Measurements from ENCODE around the gene PRSS2. TPM values are rescaled to one million over a fixed set of nuclear protein-coding genes. Genes with fewer than 3 reads are reported as not detected.
"Not testable (repeated sequence)": the region's sequence is repeated elsewhere in the genome, so short reads cannot be mapped to it uniquely, and the experiment has no call there.

The PRSS2 gene
- total and polyA plus RNA-seq, 3 donors from 2014 or later: not detected

GRCh38 chr7:142746264-142746663 lies 24.5 kb upstream of the PRSS2 start:
- Histone ChIP-seq H3K36me3 (ENCODE audit: low read depth, missing control alignments) (no peaks in the 10 kb centered on the region), H3K4me1 (peaks cover 41% of the 10 kb centered on the region), H3K9me3 (no peaks in the 10 kb centered on the region), H3K27me3 (no peaks in the 10 kb centered on the region), H3K4me3 (no peak overlapping the region), H3K27ac (peak overlapping the region; percentile 37 to 53)
- WGBS, 2 donors: 71 to 84% methylated on average over 3 of the region's 3 CpGs
- intact Hi-C loops (cut with DNase I; ENCODE audit: low total_unique reads): no loop called here
- no peak for DNase-seq
- no peak for TF ChIP-seq POLR2A (IDR thresholded peaks at IDR 0.05)
- TF ChIP-seq CTCF (IDR thresholded peaks at IDR 0.05): no peak

- H3K4me3 ChIP-seq; H3K36me3 ChIP-seq (ENCODE audit: low read depth, missing control alignments); H3K27me3 ChIP-seq; intact Hi-C loops (cut with DNase I; ENCODE audit: low total_unique reads); H3K9me3 ChIP-seq; H3K27ac ChIP-seq; DNase-seq: not testable (repeated sequence)
- WGBS, 2 donors: 89 to 97% methylated on average over 2 of the region's 2 CpGs
- H3K4me1 ChIP-seq: peaks cover 27% of the 10 kb centered on the region
Measured at GRCh38 chr7:142748410-142748809, 22.4 kb upstream of the PRSS2 start.

GRCh38 chr7:142749218-142749993 lies 21.4 kb upstream of the PRSS2 start, which contains the start of gene PRSS1:
Gene PRSS1 (plus strand): TSS chr7:142749472. CDS start chr7:142749485, 13 bp downstream.
- H3K27ac ChIP-seq: no peak within 1 kb of the TSS

GRCh38 chr7:142750321-142750938 lies 20.3 kb upstream of the PRSS2 start:
- H3K4me1 ChIP-seq: peaks cover 15% of the 10 kb centered on the region
- H3K9me3 ChIP-seq: no peaks in the 10 kb centered on the region
- DNase-seq: no peak
- WGBS, 2 donors: 76 to 89% methylated on average over 9 of the region's 9 CpGs
- H3K36me3 ChIP-seq (ENCODE audit: low read depth, missing control alignments): no peaks in the 10 kb centered on the region
- H3K27me3 ChIP-seq: no peaks in the 10 kb centered on the region
- H3K4me3 ChIP-seq: no peak overlapping the region
- intact Hi-C loops (cut with DNase I; ENCODE audit: low total_unique reads): no loop called here
- no peak for TF ChIP-seq POLR2A (IDR thresholded peaks at IDR 0.05)
- no peak for TF ChIP-seq CTCF (IDR thresholded peaks at IDR 0.05)
- no peak overlapping the region for H3K27ac ChIP-seq

More at GRCh38 chr7:142749218-142749993, 21.4 kb upstream of the PRSS2 start, which contains the start of gene PRSS1:
- Histone ChIP-seq H3K4me3 (no peak within 1 kb of the TSS), H3K27me3 (no peaks in the 10 kb centered on the region), H3K9me3 (no peaks in the 10 kb centered on the region), H3K36me3 (ENCODE audit: low read depth, missing control alignments) (no peaks in the 10 kb centered on the region), H3K4me1 (peaks cover 24% of the 10 kb centered on the region)
- 90 to 92% methylated on average over 11 of the region's 11 CpGs for WGBS, 2 donors
- no peak for DNase-seq
- TF ChIP-seq POLR2A (IDR thresholded peaks at IDR 0.05): no peak
- TF ChIP-seq CTCF (IDR thresholded peaks at IDR 0.05): no peak
- intact Hi-C loops (cut with DNase I; ENCODE audit: low total_unique reads): no loop called here

- H3K4me3 ChIP-seq; H3K27me3 ChIP-seq; intact Hi-C loops (cut with DNase I; ENCODE audit: low total_unique reads); H3K9me3 ChIP-seq; H3K36me3 ChIP-seq (ENCODE audit: low read depth, missing control alignments); H3K27ac ChIP-seq; H3K4me1 ChIP-seq; DNase-seq: not testable (repeated sequence)
- 97% methylated on average over 14 of the region's 14 CpGs for WGBS, 2 donors
Measured at GRCh38 chr7:142751526-142752175, 19.1 kb upstream of the PRSS2 start.

Data from testis (tissue), 3 donors.